Smooth muscle cell (in vitro differentiated cells): ENCODE data around the gene CCDC136. TPM values are rescaled to one million over a fixed set of nuclear protein-coding genes. Genes with fewer than 3 reads are reported as not detected.

Experiments
- DNase-seq: peaks from one replicate; lab custom pipeline; 2025; ENCODE audit not compliant: unreplicated experiment; lab: John Stamatoyannopoulos, UW
- H2AFZ ChIP-seq: fragments of 200-600 bp; sonication (generic); 2 replicates; pipeline ENCODE4 v1.6.0; 2016; ENCODE audit warnings: antibody characterized with exemption, low read depth, mild to moderate bottlenecking
- H3F3A ChIP-seq: fragments of 200-600 bp; sonication (generic); 2 replicates; pipeline ENCODE4 v1.6.0; 2017; ENCODE audit warnings: antibody characterized with exemption, low read depth
- H3K27ac ChIP-seq: fragments of 200-600 bp; sonication (generic); 2 replicates; pipeline ENCODE4 v1.5.1; 2016; ENCODE audit warnings: low read depth, mild to moderate bottlenecking
- H3K27me3 ChIP-seq: fragments of 200-600 bp; sonication (generic); 2 replicates; pipeline ENCODE4 v1.6.1; 2016; ENCODE audit warnings: low read depth, mild to moderate bottlenecking
- H3K36me3 ChIP-seq: fragments of 200-600 bp; sonication (generic); 2 replicates; pipeline ENCODE4 v1.5.1; 2016; ENCODE audit warnings: low read depth
- H3K4me1 ChIP-seq: fragments of 200-600 bp; sonication (generic); 2 replicates; pipeline ENCODE4 v1.5.1; 2016; ENCODE audit warnings: low read depth
- H3K4me2 ChIP-seq: fragments of 200-600 bp; sonication (generic); 2 replicates; pipeline ENCODE4 v1.6.0; 2016; ENCODE audit warnings: mild to moderate bottlenecking
- H3K4me3 ChIP-seq: fragments of 200-600 bp; sonication (generic); 2 replicates; pipeline ENCODE4 v1.5.1; 2016; ENCODE audit warnings: mild to moderate bottlenecking
- H3K79me2 ChIP-seq: fragments of 200-600 bp; sonication (generic); 2 replicates; pipeline ENCODE4 v1.6.0; 2016; ENCODE audit warnings: low read depth, mild to moderate bottlenecking
- H3K9ac ChIP-seq: fragments of 200-600 bp; sonication (generic); 2 replicates; pipeline ENCODE4 v1.6.0; 2016; ENCODE audit warnings: low read depth
- H3K9me3 ChIP-seq: fragments of 200-600 bp; sonication (generic); replicated peaks from 2 replicates; pipeline ENCODE4 v1.5.1; 2016; ENCODE audit warnings: low read depth
- H4K20me1 ChIP-seq: fragments of 200-600 bp; sonication (generic); 2 replicates; pipeline ENCODE4 v1.6.0; 2016; ENCODE audit warnings: low read depth
- CTCF ChIP-seq: fragments of 200-600 bp; sonication (generic); IDR thresholded peaks from 2 replicates; pipeline ENCODE4 v1.5.1; 2017; ENCODE audit warnings: borderline replicate concordance, mild to moderate bottlenecking, antibody characterized with exemption; ENCODE audit not compliant: insufficient read depth, poor library complexity, severe bottlenecking
- WGBS: methylation state at CpG from one replicate; pipeline ENCODE4 v1.1.7; 2016; ENCODE audit warnings: low lambda C conversion rate; 5-methylcytosine and 5-hydroxymethylcytosine counted together
- polyA plus RNA-seq: library from polyadenylated mRNA; unstranded; fragments of >200 nt; fragmentation: Nextera tagmentation; extraction: Ambion mirVana; gene quantifications from 2 replicates; pipeline ENCODE4 v1.2.1, GENCODE V29; 2016
- total RNA-seq: library from RNA; depleted of rRNA; stranded (reverse); fragments of >200 nt; gene quantifications from 2 replicates; pipeline ENCODE4 v1.2.3, GENCODE V29; 2014

CCDC136 gene
- total and polyA plus RNA-seq, 2 experiments from 2014 or later: 2.7 to 3.1 TPM

GRCh38 chr7:128757203-128757602, 34.6 kb upstream of the CCDC136 start:
- peak overlapping the region; percentile 95 for H3K27ac ChIP-seq
- H3K4me2 ChIP-seq: peak overlapping the region; percentile 47
- no peak for DNase-seq
- TF ChIP-seq CTCF: no peak
- H3K4me3 ChIP-seq: no peak overlapping the region
- WGBS: 25% methylated on average over 2 of the region's 2 CpGs
- peaks cover 100% of the 10 kb centered on the region for H4K20me1 ChIP-seq
- H2AFZ ChIP-seq: no peak overlapping the region
- H3K9me3 ChIP-seq: no peaks in the 10 kb centered on the region
- H3K79me2 ChIP-seq: peaks cover 66% of the 10 kb centered on the region
- H3K27me3 ChIP-seq: no peaks in the 10 kb centered on the region
- H3F3A ChIP-seq: peaks cover 39% of the 10 kb centered on the region
- H3K4me1 ChIP-seq: no peaks in the 10 kb centered on the region
- H3K36me3 ChIP-seq: peaks cover 29% of the 10 kb centered on the region
- no peak overlapping the region for H3K9ac ChIP-seq

GRCh38 chr7:128758553-128758952, 33.2 kb upstream of the CCDC136 start:
- Histone ChIP-seq H3K9me3 (no peaks in the 10 kb centered on the region), H3K4me2 (no peak overlapping the region), H3F3A (peaks cover 31% of the 10 kb centered on the region), H3K27me3 (no peaks in the 10 kb centered on the region), H2AFZ (no peak overlapping the region), H3K4me3 (no peak overlapping the region), H4K20me1 (peaks cover 100% of the 10 kb centered on the region), H3K4me1 (no peaks in the 10 kb centered on the region), H3K9ac (no peak overlapping the region), H3K27ac (no peak overlapping the region), H3K79me2 (peaks cover 64% of the 10 kb centered on the region), H3K36me3 (peaks cover 36% of the 10 kb centered on the region)
- TF ChIP-seq CTCF: no peak
- 97% methylated on average over 1 of the region's 1 CpG for WGBS
- DNase-seq: no peak

GRCh38 chr7:128759242-128759641, 32.5 kb upstream of the CCDC136 start:
- H3K79me2 ChIP-seq: peaks cover 62% of the 10 kb centered on the region

More at GRCh38 chr7:128759242-128759641, 32.5 kb upstream of the CCDC136 start:
- H3K9me3 ChIP-seq: no peaks in the 10 kb centered on the region
- H3K27ac ChIP-seq: peak overlapping the region; percentile 3
- peaks cover 100% of the 10 kb centered on the region for H4K20me1 ChIP-seq
- peaks cover 24% of the 10 kb centered on the region for H3F3A ChIP-seq
- H3K4me3 ChIP-seq: no peak overlapping the region
- H3K36me3 ChIP-seq: peaks cover 36% of the 10 kb centered on the region
- no peak overlapping the region for H3K4me2 ChIP-seq
- TF ChIP-seq CTCF: no peak
- no peak for DNase-seq
- H3K9ac ChIP-seq: no peak overlapping the region
- H3K27me3 ChIP-seq: no peaks in the 10 kb centered on the region
- no peaks in the 10 kb centered on the region for H3K4me1 ChIP-seq
- no peak overlapping the region for H2AFZ ChIP-seq
